Hematopoietic multipotent progenitor cell (in vitro differentiated cells): ENCODE measurements around the gene HKDC1. TPM values are rescaled to one million over a fixed set of nuclear protein-coding genes. Genes with fewer than 3 reads are reported as not detected.
"Not testable (repeated sequence)": the region's sequence is repeated elsewhere in the genome, so short reads cannot be mapped to it uniquely, and the experiment has no call there.

Experiments used
- DNase-seq, 3 donors: peaks; one replicate each; pipeline ENCODE4 v3.0.0-alpha.2; 2011 to 2015; ENCODE audit warnings: low read depth in 2 of 3, low spot score in 2 of 3
- total RNA-seq: library from RNA; depleted of rRNA; stranded (reverse); fragments of >200 nt; gene quantifications from one replicate; pipeline ENCODE4 v1.2.3, GENCODE V29; 2012

Gene HKDC1, protein sequence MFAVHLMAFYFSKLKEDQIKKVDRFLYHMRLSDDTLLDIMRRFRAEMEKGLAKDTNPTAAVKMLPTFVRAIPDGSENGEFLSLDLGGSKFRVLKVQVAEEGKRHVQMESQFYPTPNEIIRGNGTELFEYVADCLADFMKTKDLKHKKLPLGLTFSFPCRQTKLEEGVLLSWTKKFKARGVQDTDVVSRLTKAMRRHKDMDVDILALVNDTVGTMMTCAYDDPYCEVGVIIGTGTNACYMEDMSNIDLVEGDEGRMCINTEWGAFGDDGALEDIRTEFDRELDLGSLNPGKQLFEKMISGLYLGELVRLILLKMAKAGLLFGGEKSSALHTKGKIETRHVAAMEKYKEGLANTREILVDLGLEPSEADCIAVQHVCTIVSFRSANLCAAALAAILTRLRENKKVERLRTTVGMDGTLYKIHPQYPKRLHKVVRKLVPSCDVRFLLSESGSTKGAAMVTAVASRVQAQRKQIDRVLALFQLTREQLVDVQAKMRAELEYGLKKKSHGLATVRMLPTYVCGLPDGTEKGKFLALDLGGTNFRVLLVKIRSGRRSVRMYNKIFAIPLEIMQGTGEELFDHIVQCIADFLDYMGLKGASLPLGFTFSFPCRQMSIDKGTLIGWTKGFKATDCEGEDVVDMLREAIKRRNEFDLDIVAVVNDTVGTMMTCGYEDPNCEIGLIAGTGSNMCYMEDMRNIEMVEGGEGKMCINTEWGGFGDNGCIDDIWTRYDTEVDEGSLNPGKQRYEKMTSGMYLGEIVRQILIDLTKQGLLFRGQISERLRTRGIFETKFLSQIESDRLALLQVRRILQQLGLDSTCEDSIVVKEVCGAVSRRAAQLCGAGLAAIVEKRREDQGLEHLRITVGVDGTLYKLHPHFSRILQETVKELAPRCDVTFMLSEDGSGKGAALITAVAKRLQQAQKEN
- total RNA-seq: not detected

- no peak for DNase-seq
Observed at GRCh38 chr10:69220041-69220451, at the start of gene HKDC1. TSS of gene HKDC1 (plus strand) at chr10:69220332. CDS start at chr10:69220436, 104 bp downstream.

- no peak for DNase-seq
Observed at GRCh38 chr10:69172241-69172982, 47.7 kb upstream of the HKDC1 start.

- not testable (repeated sequence) for DNase-seq
Observed at GRCh38 chr10:69175326-69175725, 44.8 kb upstream of the HKDC1 start.

DNA sequence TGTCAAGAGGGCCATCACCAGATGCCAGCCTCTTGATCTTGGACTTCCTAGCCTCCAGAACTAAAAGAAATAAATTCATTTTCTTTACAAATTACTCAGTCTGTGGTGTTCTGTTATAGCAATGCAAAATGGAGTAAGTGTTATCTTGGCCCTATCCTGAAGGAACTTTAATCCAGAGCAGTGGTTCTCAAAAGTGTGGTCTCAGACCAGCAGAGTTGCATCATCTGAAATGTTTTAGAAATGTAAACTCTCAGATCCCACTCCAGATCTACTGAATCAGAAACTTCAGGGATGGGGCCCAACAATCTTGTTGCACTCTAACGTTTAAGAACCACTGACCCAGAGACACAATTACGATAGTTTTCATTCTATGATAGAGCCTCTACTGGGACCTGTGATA, 43.3 kb upstream of the HKDC1 start:
- DNase-seq: no peak

- no peak for DNase-seq
Observed at GRCh38 chr10:69179089-69179742, 40.9 kb upstream of the HKDC1 start.

DNA sequence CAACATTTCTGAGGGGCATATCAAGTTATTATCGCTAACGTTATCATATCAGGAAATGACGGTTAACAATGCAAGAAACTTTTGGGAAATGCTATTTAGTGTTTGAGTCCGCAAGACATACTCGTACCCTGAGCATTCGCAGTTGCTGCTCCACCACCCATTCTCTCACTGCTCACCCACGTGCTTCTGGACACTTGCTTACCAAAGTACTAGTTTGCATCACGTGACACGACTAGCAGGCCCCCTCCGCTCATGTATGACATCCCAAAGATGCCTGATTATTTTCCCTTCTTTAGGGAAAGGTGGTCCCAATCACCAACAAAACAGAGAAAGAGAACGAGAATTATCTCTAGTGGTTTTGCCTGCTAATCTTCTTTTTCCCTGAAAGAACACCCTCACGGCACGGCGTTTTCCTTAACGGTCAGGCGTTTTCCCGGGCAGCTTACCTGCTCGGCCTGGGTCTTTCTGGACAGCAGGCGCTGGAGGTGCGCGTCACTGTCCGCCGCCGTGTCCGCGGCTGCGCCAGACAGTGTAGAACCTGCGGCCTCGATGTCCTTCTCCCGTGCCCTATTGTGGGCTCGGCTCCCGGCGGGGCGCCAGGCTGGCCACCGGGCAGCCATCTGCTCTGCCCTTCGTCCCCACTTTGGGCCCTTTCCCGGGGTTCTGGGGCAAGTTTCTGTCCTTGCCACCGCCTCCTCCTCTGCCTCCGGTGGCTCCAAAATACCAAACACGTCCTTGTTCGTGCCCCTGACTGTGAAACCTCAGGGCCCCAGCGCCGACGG, 40.2 kb upstream of the HKDC1 start, which contains the start of gene SUPV3L1:
Gene SUPV3L1 (plus strand): TSS at position 492 of the 782 bp plus-strand sequence. CDS start 58 bp downstream, at position 550.
- DNase-seq: peak; percentile 80 to 98 (median 96)

- peak in 2 of 3 donors; percentile 11 to 49 for DNase-seq
Observed at GRCh38 chr10:69180525-69181204, 39.5 kb upstream of the HKDC1 start.

DNA sequence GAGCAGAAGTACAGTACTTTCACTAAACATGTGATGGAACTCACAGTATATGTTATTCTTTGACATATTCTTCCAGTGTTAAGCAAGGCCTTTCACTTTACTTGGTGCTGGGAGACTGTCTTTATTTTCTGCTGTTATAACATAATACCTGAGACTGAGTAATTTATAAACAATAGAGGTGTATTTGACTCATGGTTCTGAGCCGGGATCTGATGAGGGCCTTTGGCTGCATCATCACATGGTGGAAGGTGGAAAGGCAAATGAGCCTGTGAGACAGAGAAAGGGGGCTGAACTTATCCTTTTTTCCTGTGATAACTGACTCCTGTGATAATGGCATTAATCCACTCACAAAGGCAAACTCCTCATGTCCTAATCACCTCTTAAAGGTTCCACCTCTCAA, 38.7 kb upstream of the HKDC1 start:
- no peak for DNase-seq

DNA sequence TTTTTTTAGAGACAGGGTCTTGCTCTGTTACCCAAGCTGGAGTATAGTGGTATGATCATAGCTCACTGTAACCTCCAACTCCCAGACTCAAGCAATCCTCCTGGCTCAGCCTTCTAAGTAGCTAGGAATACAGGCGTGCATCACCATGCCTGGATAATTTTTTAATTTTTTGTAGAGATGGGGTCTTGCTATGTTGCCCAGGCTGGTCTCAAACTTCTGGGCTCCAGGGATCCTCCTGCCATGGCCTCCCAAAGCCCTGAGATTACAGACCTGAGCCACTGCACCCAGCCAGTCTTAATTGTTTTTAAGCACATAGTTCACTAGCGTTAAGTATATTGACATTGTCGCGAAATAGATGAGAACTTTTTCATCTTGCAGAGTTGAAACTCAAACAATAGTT, 38.1 kb upstream of the HKDC1 start:
- no peak for DNase-seq

DNA sequence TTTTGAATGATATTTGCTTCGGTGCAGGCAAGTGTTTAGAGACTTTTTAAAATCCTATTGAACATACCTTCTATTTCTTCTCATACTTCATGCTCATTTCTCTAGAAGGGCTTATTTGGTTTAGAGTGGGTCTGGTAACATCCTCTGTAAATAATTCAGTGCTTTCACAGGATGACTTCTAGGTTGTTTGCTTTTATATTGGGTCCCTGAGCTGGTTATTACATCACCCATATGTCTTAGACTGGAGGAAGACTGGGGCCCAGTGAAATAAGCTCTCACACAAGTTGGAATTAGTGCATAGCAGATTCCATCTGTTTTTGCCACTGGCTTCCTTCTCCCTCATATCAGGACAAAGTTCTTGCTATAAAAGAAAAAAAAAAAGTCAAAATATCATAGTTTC, 33.6 kb upstream of the HKDC1 start:
- DNase-seq: no peak

DNA sequence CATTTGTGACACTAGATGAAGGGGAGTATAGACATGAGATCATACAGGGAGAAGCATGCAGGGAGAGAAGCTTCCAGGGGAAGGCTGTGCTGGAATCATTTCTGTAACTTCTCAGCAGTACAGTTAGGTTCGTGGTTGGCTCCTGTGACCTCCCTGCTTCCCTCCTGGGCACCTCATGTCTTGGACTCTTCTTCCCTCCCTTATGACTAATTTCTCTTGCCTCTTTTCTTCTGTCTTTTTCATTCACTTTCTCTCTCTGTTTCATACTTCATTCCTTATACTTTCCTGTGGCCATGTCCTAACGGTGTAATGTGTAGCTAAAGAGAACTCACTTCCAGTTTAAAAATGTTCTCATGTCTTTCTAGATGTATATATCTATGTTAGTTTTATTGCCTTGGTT, 19.1 kb upstream of the HKDC1 start:
- DNase-seq: no peak

- no peak for DNase-seq
Observed at GRCh38 chr10:69202332-69202731, 17.8 kb upstream of the HKDC1 start.

GRCh38 chr10:69208761-69209160, 11.4 kb upstream of the HKDC1 start:
- DNase-seq: no peak

DNA sequence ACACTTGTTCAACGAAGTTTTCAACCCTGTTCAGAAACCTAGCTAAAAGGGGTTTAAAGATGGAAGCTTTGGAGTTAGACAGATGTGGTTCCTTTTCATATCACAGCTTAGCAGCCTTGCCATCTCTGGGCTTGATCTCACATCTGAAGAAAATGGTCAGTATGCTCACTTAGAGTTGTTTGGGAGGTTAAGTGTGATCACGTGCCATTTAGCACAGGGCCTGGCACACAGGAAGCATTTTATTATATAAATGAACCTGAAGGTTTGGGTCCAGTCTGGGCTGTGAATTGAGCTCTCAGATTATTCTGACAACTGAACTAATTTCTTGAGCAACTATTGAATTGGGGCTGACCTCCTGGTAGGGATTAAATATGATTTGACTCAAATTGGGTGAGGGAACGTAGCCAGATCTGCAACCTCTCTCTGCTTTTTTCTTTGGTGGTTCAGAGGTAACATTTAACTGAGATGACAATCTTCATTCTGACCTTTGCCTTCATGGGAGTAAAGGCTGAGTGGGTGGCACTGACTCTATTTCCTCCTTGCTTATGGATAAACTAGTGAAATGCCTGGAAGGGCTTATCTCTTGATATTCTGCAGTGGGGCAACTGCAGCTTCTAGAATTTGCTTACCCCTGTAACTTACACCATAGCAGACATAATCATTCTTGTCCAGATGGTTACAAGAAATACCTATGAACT, 10.2 kb upstream of the HKDC1 start:
- DNase-seq: no peak

GRCh38 chr10:69211104-69211503, 9.0 kb upstream of the HKDC1 start:
- no peak for DNase-seq

- DNase-seq: no peak
Observed at GRCh38 chr10:69211524-69211923, 8.6 kb upstream of the HKDC1 start.

GRCh38 chr10:69213591-69214311, 6.4 kb upstream of the HKDC1 start:
- DNase-seq: peak in 1 of 3 donors; percentile 11
